ENCODE data around the gene IMMP2L. TPM values are rescaled to one million over a fixed set of nuclear protein-coding genes. Genes with fewer than 3 reads are reported as not detected.

IMMP2L gene
- total and polyA plus RNA-seq, 2 of the 8 experiments (the other 6 are each of a cell fraction or from before 2014, with no cell fraction given) = 2.3 to 10.1 TPM

DNA sequence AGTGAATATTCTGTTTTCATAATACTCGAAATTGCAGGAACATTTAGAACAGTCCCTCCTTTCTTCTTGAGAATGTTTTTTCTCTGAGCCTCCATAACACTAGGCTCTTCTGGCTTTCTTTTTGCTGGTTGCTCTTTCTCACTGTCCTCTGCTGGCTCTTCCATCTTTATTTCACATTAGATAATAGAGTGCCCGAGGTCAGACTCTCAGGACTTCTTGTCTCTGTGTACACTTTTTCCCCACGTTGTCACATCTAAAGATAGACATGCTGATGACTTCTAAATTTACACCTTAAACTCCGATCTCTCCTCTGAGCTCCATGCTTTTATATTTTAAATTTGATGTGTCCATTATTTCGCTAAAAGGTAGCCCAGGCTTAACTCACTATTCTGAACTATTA lies 486.8 kb downstream of the IMMP2L start:
- TF ChIP-seq MAFK (IDR thresholded peaks at IDR 0.05; ENCODE audit: low read depth, low read length) = no peak
- TF ChIP-seq RAD21 (IDR thresholded peaks at IDR 0.05 in 1 of 2, conservative IDR thresholded peaks at IDR 0.05 in 1 of 2; ENCODE audit: low read depth in 2 of 2, low read length in 2 of 2) = no peak
- TF ChIP-seq EZH2 (IDR thresholded peaks at IDR 0.05; ENCODE audit: low read depth, low read length, severe bottlenecking) = no peak
- TF ChIP-seq POU5F1 (IDR thresholded peaks at IDR 0.05; ENCODE audit: low read depth, low read length) = no peak
- no peak for TF ChIP-seq FOSL1 (IDR thresholded peaks at IDR 0.05; ENCODE audit: insufficient read depth, low read depth, low read length)
- TF ChIP-seq, protein P1, sequence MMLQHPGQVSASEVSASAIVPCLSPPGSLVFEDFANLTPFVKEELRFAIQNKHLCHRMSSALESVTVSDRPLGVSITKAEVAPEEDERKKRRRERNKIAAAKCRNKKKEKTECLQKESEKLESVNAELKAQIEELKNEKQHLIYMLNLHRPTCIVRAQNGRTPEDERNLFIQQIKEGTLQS (IDR thresholded peaks at IDR 0.05; ENCODE audit: insufficient read depth, low read depth, low read length) = no peak
- Histone ChIP-seq H4K91ac (replicated peaks; ENCODE audit: insufficient read length, low read length) (no peak overlapping the region), H3K56ac (replicated peaks; ENCODE audit: insufficient read length, low read depth, low read length) (no peak overlapping the region), H3K9me3 (ENCODE audit: insufficient read depth in 2 of 2, low read depth in 1 of 2, low read length in 1 of 2) (no peaks in the 10 kb centered on the region), H3K23me2 (ENCODE audit: low read depth, low read length) (no peaks in the 10 kb centered on the region), H3K18ac (ENCODE audit: extremely low read depth, low read length) (no peak overlapping the region), H3K27ac (ENCODE audit: low read depth, low read length) (no peak overlapping the region), H2BK120ac (replicated peaks; ENCODE audit: low read depth, low read length) (no peak overlapping the region), H2BK12ac (ENCODE audit: low read depth, low read length) (no peak overlapping the region), H3K4ac (replicated peaks; ENCODE audit: insufficient read length, low read depth, low read length) (no peak overlapping the region), H3K36me3 (ENCODE audit: control insufficient read depth in 2 of 4, insufficient read depth in 4 of 4, low read length in 3 of 4) (no peaks in the 10 kb centered on the region), H2BK20ac (ENCODE audit: low read length) (no peak overlapping the region), H4K20me1 (replicated peaks in 1 of 2; ENCODE audit: control insufficient read depth in 1 of 2, insufficient read depth in 2 of 2, low read length in 2 of 2) (no peaks in the 10 kb centered on the region), H3K14ac (ENCODE audit: insufficient read length) (no peak overlapping the region), H2AFZ (ENCODE audit: low read length) (no peak overlapping the region), H4K8ac (ENCODE audit: extremely low read depth, insufficient read depth, low read length) (no peak overlapping the region), H3K79me2 (ENCODE audit: control insufficient read depth in 1 of 2, insufficient read depth in 2 of 2, low read length in 2 of 2) (no peaks in the 10 kb centered on the region), H3K27me3 (replicated peaks in 1 of 4; ENCODE audit: control insufficient read depth in 3 of 4, extremely low read depth in 1 of 4, insufficient read depth in 3 of 4, low read length in 3 of 4) (no peaks in the 10 kb centered on the region), H3K4me1 (replicated peaks in 1 of 4; ENCODE audit: control insufficient read depth in 3 of 4, insufficient read depth in 4 of 4, low read length in 3 of 4) (no peaks in the 10 kb centered on the region), H2BK15ac (ENCODE audit: low read length) (no peak overlapping the region), H3K9ac (replicated peaks in 1 of 4; ENCODE audit: extremely low read depth in 1 of 4, low read depth in 3 of 4, low read length in 3 of 4) (no peak overlapping the region), H4K5ac (ENCODE audit: insufficient read length, low read depth, low read length) (no peak overlapping the region), H3K4me2 (ENCODE audit: insufficient read depth in 1 of 2, low read depth in 2 of 2, low read length in 2 of 2) (no peak overlapping the region), H2BK5ac (ENCODE audit: low read depth, low read length) (no peak overlapping the region), H3K79me1 (ENCODE audit: low read depth, low read length) (no peaks in the 10 kb centered on the region), H3K4me3 (ENCODE audit: extremely low read depth in 1 of 4, insufficient read depth in 2 of 4, low read depth in 3 of 4, low read length in 4 of 4) (no peak overlapping the region), H3K23ac (ENCODE audit: insufficient read length) (no peak overlapping the region), H2AK5ac (ENCODE audit: low read depth, low read length) (no peak overlapping the region)
- ChIA-PET POLR2A (ENCODE audit: partially characterized antibody) (no interaction called here), CTCF (ENCODE audit: partially characterized antibody) (interaction anchor here (0.6 to 1.1 kb wide), 3 partner anchors 15 to 1472 kb away, joined by 3 to 4 read pairs (median 3); partner anchors contain the start of gene LRRN3)
- no peak for FAIRE-seq
- no peak for DNase-seq (ENCODE audit: low read depth in 1 of 2, low spot score in 2 of 2)
- WGBS, 2 experiments (ENCODE audit: extremely low coverage in 1 of 2, insufficient coverage in 1 of 2, insufficient read length in 1 of 2, insufficient replicate concordance in 2 of 2, low coverage in 1 of 2, low lambda C conversion rate in 2 of 2, missing lambda C conversion rate in 1 of 2) = 87% methylated on average over 5 of the region's 5 CpGs; no CpG with 5 or more reads in 1 of the 2 experiments

Measured in H1 (cell line).